Mesenchymal stem cell (in vitro differentiated cells and primary cell): ENCODE data around the gene PSME2. TPM values are rescaled to one million over a fixed set of nuclear protein-coding genes. Genes with fewer than 3 reads are reported as not detected.

Experiments used
- DNase-seq: peaks from one replicate; pipeline ENCODE4 v3.0.0-alpha.2; 2013
- H2AFZ ChIP-seq: one replicate; pipeline ENCODE4 v1.6.1; 2013; ENCODE audit warnings: low read depth, mild to moderate bottlenecking, control low read depth, inconsistent platforms, low read length, moderate library complexity
- H2AK5ac ChIP-seq: 2 replicates; pipeline ENCODE4 v1.6.1; 2013; ENCODE audit warnings: low read length, moderate library complexity, mild to moderate bottlenecking, inconsistent platforms; ENCODE audit not compliant: severe bottlenecking
- H2BK120ac ChIP-seq: one replicate; pipeline ENCODE4 v1.6.1; 2013; ENCODE audit warnings: low read depth, mild to moderate bottlenecking, inconsistent platforms, low read length, moderate library complexity
- H2BK12ac ChIP-seq, 2 experiments: one replicate each; pipeline ENCODE4 v1.6.1; 2013; ENCODE audit warnings: inconsistent platforms in 2 of 2, low read length in 2 of 2, mild to moderate bottlenecking in 2 of 2, moderate library complexity in 2 of 2, control low read depth in 1 of 2
- H2BK15ac ChIP-seq: one replicate; pipeline ENCODE4 v1.6.1; 2013; ENCODE audit warnings: mild to moderate bottlenecking, low read depth, inconsistent platforms; ENCODE audit not compliant: poor library complexity, severe bottlenecking
- H2BK5ac ChIP-seq: 2 replicates; pipeline ENCODE4 v1.6.1; 2013; ENCODE audit warnings: low read depth, mild to moderate bottlenecking, low read length, control low read depth, inconsistent platforms; ENCODE audit not compliant: poor library complexity, severe bottlenecking
- H3K14ac ChIP-seq, 2 experiments: one replicate each; pipeline ENCODE4 v1.6.1; 2013; ENCODE audit warnings: inconsistent platforms in 2 of 2, low read length in 2 of 2, control low read depth in 1 of 2, mild to moderate bottlenecking in 1 of 2, moderate library complexity in 1 of 2
- H3K18ac ChIP-seq, 2 experiments: one replicate each; pipeline ENCODE4 v1.6.1; 2013; ENCODE audit warnings: inconsistent platforms in 2 of 2, low read length in 2 of 2, control low read depth in 1 of 2, low read depth in 1 of 2, mild to moderate bottlenecking in 1 of 2
- H3K23ac ChIP-seq, 2 experiments: one replicate each; pipeline ENCODE4 v1.6.1; 2013; ENCODE audit warnings: inconsistent platforms in 2 of 2, low read length in 2 of 2, mild to moderate bottlenecking in 2 of 2, moderate library complexity in 2 of 2, control low read depth in 1 of 2
- H3K27ac ChIP-seq: 2 replicates; pipeline ENCODE4 v1.5.1; 2013; ENCODE audit warnings: mild to moderate bottlenecking, moderate library complexity, low read length, control low read depth, inconsistent platforms; ENCODE audit not compliant: poor library complexity, severe bottlenecking
- H3K27me3 ChIP-seq, 2 experiments: 2 replicates each; pipeline versions ENCODE4 v1.6.1 to v1.7.0; 2013; ENCODE audit warnings: low read length in 2 of 2, mild to moderate bottlenecking in 2 of 2, moderate library complexity in 2 of 2, control low read depth in 1 of 2, inconsistent platforms in 1 of 2; ENCODE audit not compliant: control insufficient read depth in 1 of 2, insufficient read depth in 1 of 2
- H3K36me3 ChIP-seq, 2 experiments: 2 replicates each; pipeline versions ENCODE4 v1.6.1 to v1.7.0; 2013; ENCODE audit warnings: low read length in 2 of 2, control low read depth in 1 of 2, inconsistent platforms in 1 of 2, low read depth in 1 of 2, mild to moderate bottlenecking in 1 of 2; ENCODE audit not compliant: insufficient read depth in 2 of 2, control insufficient read depth in 1 of 2
- H3K4ac ChIP-seq, 2 experiments: one replicate each; pipeline ENCODE4 v1.6.1; 2013; ENCODE audit warnings: inconsistent platforms in 2 of 2, low read length in 2 of 2, mild to moderate bottlenecking in 2 of 2, moderate library complexity in 2 of 2, control low read depth in 1 of 2, low read depth in 1 of 2
- H3K4me1 ChIP-seq: 2 replicates; pipeline ENCODE4 v1.6.1; 2013; ENCODE audit warnings: low read depth, low read length, control low read depth; ENCODE audit not compliant: control insufficient read depth, insufficient read depth
- H3K4me2 ChIP-seq: 2 replicates; pipeline ENCODE4 v1.6.1; 2013; ENCODE audit warnings: low read length, mild to moderate bottlenecking, inconsistent platforms; ENCODE audit not compliant: poor library complexity, severe bottlenecking
- H3K4me3 ChIP-seq, 2 experiments: 2 replicates each; pipeline versions ENCODE4 v1.5.1 to v1.7.0; 2013; ENCODE audit warnings: low read length in 2 of 2, mild to moderate bottlenecking in 2 of 2, control low read depth in 1 of 2, low read depth in 1 of 2; ENCODE audit not compliant: insufficient read depth in 1 of 2
- H3K79me1 ChIP-seq: replicated peaks from 2 replicates; pipeline ENCODE4 v1.6.1; 2013; ENCODE audit warnings: mild to moderate bottlenecking, control low read depth, low read length, inconsistent platforms; ENCODE audit not compliant: poor library complexity, severe bottlenecking
- H3K9ac ChIP-seq: 2 replicates; pipeline ENCODE4 v1.7.0; 2013; ENCODE audit warnings: mild to moderate bottlenecking, low read length, moderate library complexity
- H3K9me3 ChIP-seq: 2 replicates; pipeline ENCODE4 v1.7.0; 2013; ENCODE audit warnings: mild to moderate bottlenecking, low read length; ENCODE audit not compliant: control insufficient read depth
- H4K8ac ChIP-seq: one replicate; pipeline ENCODE4 v1.6.1; 2013; ENCODE audit warnings: inconsistent platforms, mild to moderate bottlenecking, low read length, moderate library complexity
- H4K91ac ChIP-seq: one replicate; pipeline ENCODE4 v1.6.1; 2013; ENCODE audit warnings: mild to moderate bottlenecking, low read length, inconsistent platforms
- WGBS: methylation state at CpG from one replicate; pipeline ENCODE4 v1.1.7; 2013; ENCODE audit warnings: mixed read lengths; 5-methylcytosine and 5-hydroxymethylcytosine counted together
- small RNA-seq: library from polyadenylated mRNA; stranded (forward); fragments of <200 nt; extraction: miRNeasy Mini kit (QIAGEN cat#:217004); gene quantifications from one replicate; pipeline ENCODE3, GENCODE V24; 2013; ENCODE audit warnings: low read depth

PSME2 gene

GRCh38 chr14:24093901-24094840, 52.2 kb downstream of the PSME2 start, which contains the start of gene PCK2:
Gene PCK2 (plus strand): TSS chr14:24094311. CDS start chr14:24094406, 95 bp downstream.
- peak within 1 kb of the TSS; percentile 81 to 90 for H3K4me3 ChIP-seq
- H3K4me1 ChIP-seq = peaks cover 14% of the 10 kb centered on the region
- peak; percentile 90 for DNase-seq
- peak within 1 kb of the TSS; percentile 91 for H4K91ac ChIP-seq
- peak within 1 kb of the TSS; percentile 88 for H3K9ac ChIP-seq
- H3K9me3 ChIP-seq = no peaks in the 10 kb centered on the region
- H2BK5ac ChIP-seq = peak within 1 kb of the TSS; percentile 62
- peak within 1 kb of the TSS; percentile 83 to 86 for H3K4ac ChIP-seq
- H2BK12ac ChIP-seq = peak within 1 kb of the TSS; percentile 7 to 56
- H3K79me1 ChIP-seq = peaks cover 11% of the 10 kb centered on the region
- H2BK15ac ChIP-seq = peak within 1 kb of the TSS; percentile 82
- no peaks in the 10 kb centered on the region for H3K27me3 ChIP-seq
- H2AK5ac ChIP-seq = no peak within 1 kb of the TSS
- H3K27ac ChIP-seq = peak within 1 kb of the TSS; percentile 48
- peaks cover 0 to 18% of the 10 kb centered on the region in 2 experiments for H3K36me3 ChIP-seq
- peak within 1 kb of the TSS; percentile 90 for H4K8ac ChIP-seq
- WGBS = 1% methylated on average over 58 of the region's 68 CpGs
- peak within 1 kb of the TSS; percentile 94 for H3K4me2 ChIP-seq
- H3K18ac ChIP-seq = peak within 1 kb of the TSS; percentile 92 to 97
- peak within 1 kb of the TSS; percentile 95 for H2AFZ ChIP-seq
- peak within 1 kb of the TSS in 1 of 2 experiments; percentile 92 for H3K14ac ChIP-seq
- H2BK120ac ChIP-seq = peak within 1 kb of the TSS; percentile 82
- H3K23ac ChIP-seq = peak within 1 kb of the TSS; percentile 87 to 98

Small RNA genes lying within 50 kb of the gene (small RNA-seq; reads per million reads assigned to genes)
- gene AL136295.4 = not detected
- not detected for gene IPO4
- not detected for gene IRF9
- 2.3 reads per million for gene RNA5SP383
